HepG2 (cell line): ENCODE data around the gene SLC44A4. TPM values are rescaled to one million over a fixed set of nuclear protein-coding genes. Genes with fewer than 3 reads are reported as not detected.

Experiments
- ATAC-seq: fragments of 200-7000 bp; cut with Tn5 transposase; 3 replicates; pipeline ENCODE4 v1.9.1; 2020; ENCODE audit warnings: mild to moderate bottlenecking, moderate library complexity
- BruUV-seq: library from RNA; stranded (reverse); fragments of 400-500 nt; replicated peaks from 2 replicates; lab custom pipeline; 2021; lab: Mats Ljungman, UMichigan
- CTCF ChIA-PET: fragments of 300-600 bp; formaldehyde crosslinking; extraction: SDS; loops from one replicate; lab custom pipeline; 2021; ENCODE audit warnings: low total read pairs, inconsistent platforms, low intra/inter-chr PET ratio; lab: Yijun Ruan, JAX
- POLR2A ChIA-PET: fragments of 350-600 bp; sonication (Branson Sonifier 250); formaldehyde crosslinking; loops from one replicate; lab custom pipeline; 2020; ENCODE audit warnings: antibody characterized with exemption, inconsistent platforms; lab: Yijun Ruan, JAX
- DNase-seq: peaks from one replicate; pipeline ENCODE4 v3.0.0-alpha.2; 2015; ENCODE audit warnings: low spot score
- FAIRE-seq: peaks from 3 replicates; lab custom pipeline; 2011; peaks lifted over from hg19 to GRCh38; lab: Jason Lieb, UNC
- H2AFZ ChIP-seq: one replicate; pipeline ENCODE4 v1.6.1; 2011; ENCODE audit warnings: low read length, inconsistent platforms
- H3K27ac ChIP-seq: fragments of 300-600 bp; 3 replicates; pipeline ENCODE4 v1.8.0; 2011; ENCODE audit warnings: mixed run types, mild to moderate bottlenecking, mixed read lengths, low read length, inconsistent platforms; ENCODE audit not compliant: insufficient read depth; ENCODE audit errors: extremely low read length
- H3K27me3 ChIP-seq, 2 experiments: fragments of 200-600 bp in 1 of 2; 2 replicates in 1 of 2; 3 replicates in 1 of 2; pipeline versions ENCODE4 v1.6.0 to v1.8.0; 2011; ENCODE audit warnings: low read length in 2 of 2, mild to moderate bottlenecking in 2 of 2, moderate library complexity in 2 of 2, inconsistent platforms in 1 of 2; ENCODE audit not compliant: insufficient read depth in 2 of 2, control insufficient read depth in 1 of 2
- H3K36me3 ChIP-seq, 2 experiments: fragments of 200-600 bp in 1 of 2; replicated peaks in 1 of 2; 2 replicates in 1 of 2; 3 replicates in 1 of 2; pipeline versions ENCODE4 v1.5.1 to v1.8.0; 2011; ENCODE audit warnings: low read length in 2 of 2, inconsistent platforms in 1 of 2; ENCODE audit not compliant: insufficient read depth in 2 of 2, control insufficient read depth in 1 of 2
- H3K4me1 ChIP-seq: 2 replicates; pipeline ENCODE4 v1.5.1; 2012; ENCODE audit warnings: low read length, inconsistent platforms; ENCODE audit not compliant: insufficient read depth
- H3K4me2 ChIP-seq: 2 replicates; pipeline ENCODE4 v1.6.0; 2011; ENCODE audit warnings: low read depth, low read length, inconsistent platforms
- H3K4me3 ChIP-seq, 3 experiments: fragments of 200-600 bp in 1 of 3; sonication (generic), shearing (Covaris generic) in 1 of 3; replicated peaks in 1 of 3; 2 replicates each; pipeline ENCODE4 v1.5.1; 2011 to 2016; ENCODE audit warnings: low read length in 3 of 3, inconsistent platforms in 2 of 3, low read depth in 2 of 3, mild to moderate bottlenecking in 2 of 3, control low read depth in 1 of 3, mixed read lengths in 1 of 3; ENCODE audit not compliant: insufficient read depth in 1 of 3
- H3K79me2 ChIP-seq: one replicate; pipeline ENCODE4 v1.6.1; 2011; ENCODE audit warnings: low read length, inconsistent platforms; ENCODE audit not compliant: insufficient read depth
- H3K9ac ChIP-seq: 2 replicates; pipeline ENCODE4 v1.6.0; 2011; ENCODE audit warnings: mild to moderate bottlenecking, low read depth, low read length, inconsistent platforms; ENCODE audit not compliant: insufficient read depth
- H3K9me3 ChIP-seq: 2 replicates; pipeline ENCODE4 v1.5.1; 2012; ENCODE audit warnings: mild to moderate bottlenecking, low read length
- H4K20me1 ChIP-seq: 2 replicates; pipeline ENCODE4 v1.6.0; 2011; ENCODE audit warnings: inconsistent platforms, mild to moderate bottlenecking, low read length, moderate library complexity; ENCODE audit not compliant: insufficient read depth
- CBX1 ChIP-seq: IDR thresholded peaks from one replicate; pipeline ENCODE4 v1.6.1; 2016; ENCODE audit warnings: antibody characterized with exemption, low read depth
- POLR2A ChIP-seq, 2 experiments: IDR thresholded peaks; 2 replicates each; pipeline ENCODE4 v1.6.1; 2011; ENCODE audit warnings: low read depth in 2 of 2, low read length in 2 of 2, mild to moderate bottlenecking in 1 of 2, moderate library complexity in 1 of 2; ENCODE audit not compliant: insufficient read depth in 1 of 2
- POLR2AphosphoS5 ChIP-seq: IDR thresholded peaks from 2 replicates; pipeline ENCODE4 v1.6.1; 2012; ENCODE audit warnings: low read depth, low read length
- RBM22 ChIP-seq: fragments of 200-400 bp; formaldehyde crosslinking; optimal IDR thresholded peaks from 2 replicates; pipeline ENCODE3; 2017; ENCODE audit warnings: mild to moderate bottlenecking, low read length, moderate library complexity
- TSC22D2 ChIP-seq: sonication (generic); formaldehyde crosslinking; IDR thresholded peaks from 2 replicates; pipeline ENCODE4 v1.5.1; 2020; ENCODE audit warnings: missing genetic modification reagents, mild to moderate bottlenecking, borderline replicate concordance
- ZC3H13 ChIP-seq: sonication (generic); formaldehyde crosslinking; IDR thresholded peaks from 2 replicates; pipeline ENCODE4 v1.8.1; 2023; ENCODE audit warnings: mild to moderate bottlenecking, missing genetic modification reagents, moderate library complexity
- ZNF121 ChIP-seq: sonication (generic); formaldehyde crosslinking; IDR thresholded peaks from 2 replicates; pipeline ENCODE4 v1.5.0; 2020; ENCODE audit warnings: mild to moderate bottlenecking, missing genetic modification reagents
- ZNF776 ChIP-seq: sonication (generic); formaldehyde crosslinking; IDR thresholded peaks from 2 replicates; pipeline ENCODE4 v1.4.0; 2020; ENCODE audit warnings: mild to moderate bottlenecking, missing genetic modification reagents
- WGBS: methylation state at CpG from one replicate; pipeline ENCODE4 v1.1.6; 2017; ENCODE audit warnings: low lambda C conversion rate; 5-methylcytosine and 5-hydroxymethylcytosine counted together
- in situ Hi-C: cut with HindIII; loops from 2 replicates; pipeline ENCODE4 v1.10.0; 2017; ENCODE audit warnings: low pct_unique_long_range_greater_than_20kb; ENCODE audit not compliant: extremely low pct_ligation_motif_present
- intact Hi-C: fragments of 100-400 bp; cut with micrococcal nuclease; formaldehyde crosslinking; loops from one replicate; pipeline ENCODE4 v1.10.0; 2022; ENCODE audit not compliant: unreplicated experiment
- polyA plus RNA-seq, 8 experiments: library from polyadenylated mRNA; depleted of rRNA in 3 of 8; stranded (reverse) in 7 of 8; unstranded in 1 of 8; fragments of >200 nt; fragmentation: Illumina TruSeq in 4 of 8; extraction: Trizol in 4 of 8; gene quantifications; 2 replicates each; pipeline versions ENCODE4 v1.2.1 to v1.2.3, GENCODE V29; 2011 to 2016; ENCODE audit warnings: low read depth in 4 of 8, missing spikeins in 1 of 8, mixed read lengths in 1 of 8; ENCODE audit not compliant: insufficient read depth in 1 of 8
- total RNA-seq, 5 experiments: library from RNA; depleted of rRNA; stranded (reverse); fragments of >200 nt; fragmentation: Illumina TruSeq; extraction: Trizol; gene quantifications; 2 replicates each; pipeline ENCODE4 v1.2.3, GENCODE V29; 2016; ENCODE audit warnings: low read depth in 1 of 5
- TF ChIP-seq, protein P1 (sequence below): sonication (generic); formaldehyde crosslinking; IDR thresholded peaks from 2 replicates; pipeline ENCODE4 v1.4.0; 2020; ENCODE audit warnings: mild to moderate bottlenecking, missing genetic modification reagents, borderline replicate concordance
- TF ChIP-seq, protein P2 (sequence below): sonication (generic); formaldehyde crosslinking; IDR thresholded peaks from 2 replicates; pipeline ENCODE4 v1.4.0; 2020; ENCODE audit warnings: missing genetic modification reagents, mild to moderate bottlenecking, borderline replicate concordance
- TF ChIP-seq, protein P3 (sequence below): sonication (generic); formaldehyde crosslinking; IDR thresholded peaks from 2 replicates; pipeline ENCODE4 v1.4.0; 2020; ENCODE audit warnings: missing genetic modification reagents
- TF ChIP-seq, protein P4 (sequence below): sonication (generic); formaldehyde crosslinking; IDR thresholded peaks from 2 replicates; pipeline ENCODE4 v1.4.0; 2020; ENCODE audit warnings: missing genetic modification reagents, borderline replicate concordance

Gene SLC44A4
- total and polyA plus RNA-seq, 2 of the 13 experiments (the other 11 are each of a cell fraction or from before 2014, with no cell fraction given) = 3.5 to 5.9 TPM

DNA sequence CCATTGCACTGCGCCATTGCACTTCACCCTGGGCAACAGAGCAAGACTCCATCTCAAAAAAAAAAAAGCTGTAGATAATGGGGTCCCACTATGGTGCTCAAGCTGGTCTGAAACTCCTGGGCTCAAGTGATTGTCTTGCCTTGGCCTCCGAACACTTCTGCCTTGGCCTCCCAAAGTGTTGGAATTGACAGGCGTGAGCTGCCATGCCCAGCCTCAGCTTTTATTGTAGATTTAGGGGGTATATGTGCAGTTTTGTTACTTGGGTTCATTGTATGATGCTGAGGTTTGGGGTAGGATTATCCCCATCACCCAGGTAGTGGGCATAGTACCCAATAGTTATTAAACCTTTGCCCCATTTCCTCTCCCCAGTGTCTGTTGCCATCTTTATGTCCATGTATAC, 39.8 kb downstream of the SLC44A4 start:
- in situ Hi-C loops = no loop called here
- TF ChIP-seq RBM22 (peak; percentile 87), POLR2A (IDR thresholded peaks at IDR 0.05; ENCODE audit: insufficient read depth in 1 of 2, low read depth in 2 of 2, low read length in 2 of 2) (peak; percentile 25 to 39; a peak in 1 of 4 replicates), ZC3H13 (CRISPR knock-in tag) (0 out of 2 replicates have a peak, but pooled peaks have one; percentile 55), TSC22D2 (no peak), CBX1 (no peak), ZNF121 (0 out of 2 replicates have a peak, but pooled peaks have one; percentile 24), POLR2AphosphoS5 (peak; percentile 34; the same call in 1 of the 2 replicates), ZNF776 (CRISPR knock-in tag) (no peak)
- TF ChIP-seq, protein P1, sequence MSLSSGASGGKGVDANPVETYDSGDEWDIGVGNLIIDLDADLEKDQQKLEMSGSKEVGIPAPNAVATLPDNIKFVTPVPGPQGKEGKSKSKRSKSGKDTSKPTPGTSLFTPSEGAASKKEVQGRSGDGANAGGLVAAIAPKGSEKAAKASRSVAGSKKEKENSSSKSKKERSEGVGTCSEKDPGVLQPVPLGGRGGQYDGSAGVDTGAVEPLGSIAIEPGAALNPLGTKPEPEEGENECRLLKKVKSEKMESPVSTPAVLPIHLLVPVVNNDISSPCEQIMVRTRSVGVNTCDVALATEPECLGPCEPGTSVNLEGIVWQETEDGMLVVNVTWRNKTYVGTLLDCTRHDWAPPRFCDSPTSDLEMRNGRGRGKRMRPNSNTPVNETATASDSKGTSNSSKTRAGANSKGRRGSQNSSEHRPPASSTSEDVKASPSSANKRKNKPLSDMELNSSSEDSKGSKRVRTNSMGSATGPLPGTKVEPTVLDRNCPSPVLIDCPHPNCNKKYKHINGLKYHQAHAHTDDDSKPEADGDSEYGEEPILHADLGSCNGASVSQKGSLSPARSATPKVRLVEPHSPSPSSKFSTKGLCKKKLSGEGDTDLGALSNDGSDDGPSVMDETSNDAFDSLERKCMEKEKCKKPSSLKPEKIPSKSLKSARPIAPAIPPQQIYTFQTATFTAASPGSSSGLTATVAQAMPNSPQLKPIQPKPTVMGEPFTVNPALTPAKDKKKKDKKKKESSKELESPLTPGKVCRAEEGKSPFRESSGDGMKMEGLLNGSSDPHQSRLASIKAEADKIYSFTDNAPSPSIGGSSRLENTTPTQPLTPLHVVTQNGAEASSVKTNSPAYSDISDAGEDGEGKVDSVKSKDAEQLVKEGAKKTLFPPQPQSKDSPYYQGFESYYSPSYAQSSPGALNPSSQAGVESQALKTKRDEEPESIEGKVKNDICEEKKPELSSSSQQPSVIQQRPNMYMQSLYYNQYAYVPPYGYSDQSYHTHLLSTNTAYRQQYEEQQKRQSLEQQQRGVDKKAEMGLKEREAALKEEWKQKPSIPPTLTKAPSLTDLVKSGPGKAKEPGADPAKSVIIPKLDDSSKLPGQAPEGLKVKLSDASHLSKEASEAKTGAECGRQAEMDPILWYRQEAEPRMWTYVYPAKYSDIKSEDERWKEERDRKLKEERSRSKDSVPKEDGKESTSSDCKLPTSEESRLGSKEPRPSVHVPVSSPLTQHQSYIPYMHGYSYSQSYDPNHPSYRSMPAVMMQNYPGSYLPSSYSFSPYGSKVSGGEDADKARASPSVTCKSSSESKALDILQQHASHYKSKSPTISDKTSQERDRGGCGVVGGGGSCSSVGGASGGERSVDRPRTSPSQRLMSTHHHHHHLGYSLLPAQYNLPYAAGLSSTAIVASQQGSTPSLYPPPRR = no peak
- TF ChIP-seq, protein P2, sequence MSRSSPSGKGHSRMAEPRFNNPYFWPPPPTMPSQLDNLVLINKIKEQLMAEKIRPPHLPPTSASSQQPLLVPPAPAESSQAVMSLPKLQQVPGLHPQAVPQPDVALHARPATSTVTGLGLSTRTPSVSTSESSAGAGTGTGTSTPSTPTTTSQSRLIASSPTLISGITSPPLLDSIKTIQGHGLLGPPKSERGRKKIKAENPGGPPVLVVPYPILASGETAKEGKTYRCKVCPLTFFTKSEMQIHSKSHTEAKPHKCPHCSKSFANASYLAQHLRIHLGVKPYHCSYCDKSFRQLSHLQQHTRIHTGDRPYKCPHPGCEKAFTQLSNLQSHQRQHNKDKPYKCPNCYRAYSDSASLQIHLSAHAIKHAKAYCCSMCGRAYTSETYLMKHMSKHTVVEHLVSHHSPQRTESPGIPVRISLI (CRISPR knock-in tag) = 0 out of 2 replicates have a peak, but pooled peaks have one; percentile 8
- TF ChIP-seq, protein P3, sequence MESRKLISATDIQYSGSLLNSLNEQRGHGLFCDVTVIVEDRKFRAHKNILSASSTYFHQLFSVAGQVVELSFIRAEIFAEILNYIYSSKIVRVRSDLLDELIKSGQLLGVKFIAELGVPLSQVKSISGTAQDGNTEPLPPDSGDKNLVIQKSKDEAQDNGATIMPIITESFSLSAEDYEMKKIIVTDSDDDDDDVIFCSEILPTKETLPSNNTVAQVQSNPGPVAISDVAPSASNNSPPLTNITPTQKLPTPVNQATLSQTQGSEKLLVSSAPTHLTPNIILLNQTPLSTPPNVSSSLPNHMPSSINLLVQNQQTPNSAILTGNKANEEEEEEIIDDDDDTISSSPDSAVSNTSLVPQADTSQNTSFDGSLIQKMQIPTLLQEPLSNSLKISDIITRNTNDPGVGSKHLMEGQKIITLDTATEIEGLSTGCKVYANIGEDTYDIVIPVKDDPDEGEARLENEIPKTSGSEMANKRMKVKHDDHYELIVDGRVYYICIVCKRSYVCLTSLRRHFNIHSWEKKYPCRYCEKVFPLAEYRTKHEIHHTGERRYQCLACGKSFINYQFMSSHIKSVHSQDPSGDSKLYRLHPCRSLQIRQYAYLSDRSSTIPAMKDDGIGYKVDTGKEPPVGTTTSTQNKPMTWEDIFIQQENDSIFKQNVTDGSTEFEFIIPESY (CRISPR knock-in tag) = 0 out of 2 replicates have a peak, but pooled peaks have one; percentile 29
- TF ChIP-seq, protein P4, sequence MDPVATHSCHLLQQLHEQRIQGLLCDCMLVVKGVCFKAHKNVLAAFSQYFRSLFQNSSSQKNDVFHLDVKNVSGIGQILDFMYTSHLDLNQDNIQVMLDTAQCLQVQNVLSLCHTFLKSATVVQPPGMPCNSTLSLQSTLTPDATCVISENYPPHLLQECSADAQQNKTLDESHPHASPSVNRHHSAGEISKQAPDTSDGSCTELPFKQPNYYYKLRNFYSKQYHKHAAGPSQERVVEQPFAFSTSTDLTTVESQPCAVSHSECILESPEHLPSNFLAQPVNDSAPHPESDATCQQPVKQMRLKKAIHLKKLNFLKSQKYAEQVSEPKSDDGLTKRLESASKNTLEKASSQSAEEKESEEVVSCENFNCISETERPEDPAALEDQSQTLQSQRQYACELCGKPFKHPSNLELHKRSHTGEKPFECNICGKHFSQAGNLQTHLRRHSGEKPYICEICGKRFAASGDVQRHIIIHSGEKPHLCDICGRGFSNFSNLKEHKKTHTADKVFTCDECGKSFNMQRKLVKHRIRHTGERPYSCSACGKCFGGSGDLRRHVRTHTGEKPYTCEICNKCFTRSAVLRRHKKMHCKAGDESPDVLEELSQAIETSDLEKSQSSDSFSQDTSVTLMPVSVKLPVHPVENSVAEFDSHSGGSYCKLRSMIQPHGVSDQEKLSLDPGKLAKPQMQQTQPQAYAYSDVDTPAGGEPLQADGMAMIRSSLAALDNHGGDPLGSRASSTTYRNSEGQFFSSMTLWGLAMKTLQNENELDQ (CRISPR knock-in tag) = no peak

More for the DNA sequence above, 39.8 kb downstream of the SLC44A4 start:
- Histone ChIP-seq H3K27me3 (peaks cover 0 to 2% of the 10 kb centered on the region in 2 experiments; a peak in 1 of 5 replicates), H3K4me3 (no peak overlapping the region), H3K9ac (no peak overlapping the region), H3K27ac (no peak overlapping the region), H3K36me3 (peaks cover 12 to 33% of the 10 kb centered on the region in 2 experiments), H3K4me2 (no peak overlapping the region), H4K20me1 (peaks cover 43% of the 10 kb centered on the region), H3K9me3 (no peaks in the 10 kb centered on the region), H3K4me1 (peaks cover 41% of the 10 kb centered on the region), H2AFZ (no peak overlapping the region), H3K79me2 (peaks cover 35% of the 10 kb centered on the region)
- ChIA-PET CTCF (no interaction called here), POLR2A (interaction anchor here (1.1 to 15.7 kb wide), 7 partner anchors 8 to 100 kb away, joined by 3 to 264 read pairs (median 11); partner anchors contain the start of genes HSPA1B, MSH5 and NEU1)
- no TSS peak for BruUV-seq
- whole genome bisulfite sequencing = 100% methylated on average over 2 of the region's 3 CpGs
- DNase-seq = no peak
- FAIRE-seq = no peak
- intact Hi-C loops = loop anchor here (10.0 kb wide), 1 partner anchor 116 kb away; the partner anchor contains the start of genes NELFE and SKIC2
- no peak for ATAC-seq
